Karpas-422 (cell line): ENCODE results near the gene SHD. TPM values are rescaled to one million over a fixed set of nuclear protein-coding genes. Genes with fewer than 3 reads are reported as not detected.

ENCODE experiments used
- DNase-seq: peaks from one replicate; pipeline ENCODE4 v3.0.0-alpha.2; 2015
- H2AFZ ChIP-seq: fragments of 200-600 bp; sonication (generic); 2 replicates; pipeline ENCODE4 v1.6.1; 2014; ENCODE audit warnings: antibody characterized with exemption, low read length, mixed read lengths
- H3K27ac ChIP-seq: fragments of 200-600 bp; sonication (generic); 2 replicates; pipeline ENCODE4 v1.5.1; 2014; ENCODE audit warnings: mild to moderate bottlenecking, low read length, moderate library complexity
- H3K27me3 ChIP-seq: fragments of 200-600 bp; sonication (generic); 2 replicates; pipeline ENCODE4 v1.6.1; 2014; ENCODE audit warnings: low read length, mixed read lengths
- H3K36me3 ChIP-seq: fragments of 200-600 bp; sonication (generic); 2 replicates; pipeline ENCODE4 v1.6.1; 2014; ENCODE audit warnings: low read length, mixed read lengths; ENCODE audit not compliant: insufficient read depth
- H3K4me1 ChIP-seq: fragments of 200-600 bp; sonication (generic); 2 replicates; pipeline ENCODE4 v1.6.1; 2014; ENCODE audit warnings: mild to moderate bottlenecking, low read length, mixed read lengths
- H3K4me2 ChIP-seq: fragments of 200-600 bp; sonication (generic); 2 replicates; pipeline ENCODE4 v1.6.1; 2014; ENCODE audit warnings: low read length, low read depth, mild to moderate bottlenecking; ENCODE audit not compliant: poor library complexity, severe bottlenecking
- H3K4me3 ChIP-seq: fragments of 200-600 bp; sonication (generic); 2 replicates; pipeline ENCODE4 v1.5.1; 2014; ENCODE audit warnings: mild to moderate bottlenecking, antibody characterized with exemption, low read length, mixed read lengths
- H3K79me2 ChIP-seq: fragments of 200-600 bp; sonication (generic); 2 replicates; pipeline ENCODE4 v1.6.1; 2014; ENCODE audit warnings: mild to moderate bottlenecking, low read length, mixed read lengths
- H3K9ac ChIP-seq: fragments of 200-600 bp; sonication (generic); 2 replicates; pipeline ENCODE4 v1.6.0; 2014; ENCODE audit warnings: low read length
- H3K9me2 ChIP-seq: fragments of 200-600 bp; sonication (generic), shearing (Covaris generic); replicated peaks from 2 replicates; pipeline ENCODE4 v1.6.0; 2014; ENCODE audit warnings: mild to moderate bottlenecking, low read length, moderate library complexity; ENCODE audit not compliant: insufficient read depth
- H3K9me3 ChIP-seq: fragments of 300-700, 200-600 bp; sonication (generic); 2 replicates; pipeline ENCODE4 v1.6.1; 2014; ENCODE audit warnings: low read length, mixed read lengths
- H4K20me1 ChIP-seq: fragments of 200-600 bp; sonication (generic); 2 replicates; pipeline ENCODE4 v1.6.1; 2014; ENCODE audit warnings: mild to moderate bottlenecking, antibody characterized with exemption, low read length, low read depth; ENCODE audit not compliant: insufficient read depth
- total RNA-seq: library from RNA; depleted of rRNA; stranded (reverse); fragments of >200 nt; shearing (Covaris generic); gene quantifications from 2 replicates; pipeline ENCODE4 v1.2.3, GENCODE V29; 2014; ENCODE audit warnings: low replicate concordance

The SHD gene
- total RNA-seq, 1 experiment from 2014 or later: not detected

- H3K36me3 ChIP-seq: no peaks in the 10 kb centered on the region
- no peak for DNase-seq
These were observed 21.5 kb downstream of the SHD start for GRCh38 chr19:4300589-4300988.

GRCh38 chr19:4301590-4302242, 22.6 kb downstream of the SHD start:
- H3K36me3 ChIP-seq: no peaks in the 10 kb centered on the region
- no peak overlapping the region for H3K4me3 ChIP-seq
- no peak overlapping the region for H3K4me2 ChIP-seq
- H2AFZ ChIP-seq: no peak overlapping the region
- no peak for DNase-seq
- H3K4me1 ChIP-seq: peaks cover 1% of the 10 kb centered on the region
- no peaks in the 10 kb centered on the region for H3K9me3 ChIP-seq
- H4K20me1 ChIP-seq: no peaks in the 10 kb centered on the region
- H3K9me2 ChIP-seq: no peaks in the 10 kb centered on the region
- H3K9ac ChIP-seq: no peak overlapping the region
- no peaks in the 10 kb centered on the region for H3K79me2 ChIP-seq
- no peak overlapping the region for H3K27ac ChIP-seq
- H3K27me3 ChIP-seq: no peaks in the 10 kb centered on the region

More at GRCh38 chr19:4300589-4300988, 21.5 kb downstream of the SHD start:
- no peak overlapping the region for H3K4me3 ChIP-seq
- H2AFZ ChIP-seq: no peak overlapping the region
- no peaks in the 10 kb centered on the region for H3K79me2 ChIP-seq
- H3K9me2 ChIP-seq: no peaks in the 10 kb centered on the region
- H3K27ac ChIP-seq: no peak overlapping the region
- H3K4me1 ChIP-seq: peaks cover 7% of the 10 kb centered on the region
- no peaks in the 10 kb centered on the region for H3K9me3 ChIP-seq
- no peaks in the 10 kb centered on the region for H4K20me1 ChIP-seq
- H3K9ac ChIP-seq: no peak overlapping the region
- no peaks in the 10 kb centered on the region for H3K27me3 ChIP-seq
- no peak overlapping the region for H3K4me2 ChIP-seq

GRCh38 chr19:4302243-4302640, 23.2 kb downstream of the SHD start, which contains the start of gene TMIGD2:
Gene TMIGD2, minus strand, starts transcription at chr19:4302389. Its CDS starts 4 bp downstream, at chr19:4302385.
- Histone ChIP-seq H3K4me1 (no peaks in the 10 kb centered on the region), H3K4me2 (no peak within 1 kb of the TSS), H3K9ac (no peak within 1 kb of the TSS), H3K27ac (no peak within 1 kb of the TSS), H3K9me3 (no peaks in the 10 kb centered on the region), H4K20me1 (no peaks in the 10 kb centered on the region), H3K79me2 (no peaks in the 10 kb centered on the region), H3K9me2 (no peaks in the 10 kb centered on the region), H3K36me3 (no peaks in the 10 kb centered on the region), H3K4me3 (no peak within 1 kb of the TSS), H3K27me3 (no peaks in the 10 kb centered on the region), H2AFZ (no peak within 1 kb of the TSS)
- no peak for DNase-seq

GRCh38 chr19:4303819-4304537, 24.9 kb downstream of the SHD start:
- no peak overlapping the region for H3K27ac ChIP-seq
- no peaks in the 10 kb centered on the region for H4K20me1 ChIP-seq
- H2AFZ ChIP-seq: no peak overlapping the region
- no peaks in the 10 kb centered on the region for H3K9me2 ChIP-seq
- H3K4me3 ChIP-seq: no peak overlapping the region
- H3K36me3 ChIP-seq: no peaks in the 10 kb centered on the region
- no peak for DNase-seq
- H3K27me3 ChIP-seq: no peaks in the 10 kb centered on the region
- no peaks in the 10 kb centered on the region for H3K9me3 ChIP-seq
- H3K4me1 ChIP-seq: no peaks in the 10 kb centered on the region
- H3K4me2 ChIP-seq: no peak overlapping the region
- no peak overlapping the region for H3K9ac ChIP-seq
- no peaks in the 10 kb centered on the region for H3K79me2 ChIP-seq

- Histone ChIP-seq H2AFZ (no peak within 1 kb of the TSS), H3K36me3 (no peaks in the 10 kb centered on the region), H3K4me1 (no peaks in the 10 kb centered on the region), H3K27me3 (no peaks in the 10 kb centered on the region), H3K9ac (no peak within 1 kb of the TSS), H4K20me1 (no peaks in the 10 kb centered on the region), H3K9me2 (no peaks in the 10 kb centered on the region), H3K4me2 (no peak within 1 kb of the TSS), H3K27ac (no peak within 1 kb of the TSS), H3K9me3 (no peaks in the 10 kb centered on the region), H3K79me2 (no peaks in the 10 kb centered on the region), H3K4me3 (no peak within 1 kb of the TSS)
- no peak for DNase-seq
These were observed 25.6 kb downstream of the SHD start, which contains the start of gene FSD1 for GRCh38 chr19:4304538-4305256. Gene FSD1, plus strand, starts transcription at chr19:4304598. Its CDS starts 149 bp downstream, at chr19:4304747.

- Histone ChIP-seq H2AFZ (no peak overlapping the region), H3K4me2 (no peak overlapping the region), H3K9me2 (no peaks in the 10 kb centered on the region), H3K79me2 (no peaks in the 10 kb centered on the region), H3K36me3 (no peaks in the 10 kb centered on the region), H3K9me3 (no peaks in the 10 kb centered on the region), H4K20me1 (no peaks in the 10 kb centered on the region), H3K9ac (no peak overlapping the region), H3K27ac (no peak overlapping the region), H3K4me3 (no peak overlapping the region), H3K27me3 (no peaks in the 10 kb centered on the region), H3K4me1 (no peaks in the 10 kb centered on the region)
- DNase-seq: no peak
These were observed 26.2 kb downstream of the SHD start for GRCh38 chr19:4305257-4305612.

GRCh38 chr19:4305659-4306058, 26.6 kb downstream of the SHD start:
- H3K4me1 ChIP-seq: no peaks in the 10 kb centered on the region
- H3K27ac ChIP-seq: no peak overlapping the region
- no peak for DNase-seq
- no peaks in the 10 kb centered on the region for H3K9me2 ChIP-seq
- H3K36me3 ChIP-seq: no peaks in the 10 kb centered on the region
- H3K4me3 ChIP-seq: no peak overlapping the region
- no peaks in the 10 kb centered on the region for H3K27me3 ChIP-seq
- no peak overlapping the region for H3K4me2 ChIP-seq
- no peaks in the 10 kb centered on the region for H3K9me3 ChIP-seq
- H4K20me1 ChIP-seq: no peaks in the 10 kb centered on the region
- H3K9ac ChIP-seq: no peak overlapping the region
- no peak overlapping the region for H2AFZ ChIP-seq
- H3K79me2 ChIP-seq: no peaks in the 10 kb centered on the region
